BJ (cell line): Measurements from ENCODE around the gene HOXD10. TPM values are rescaled to one million over a fixed set of nuclear protein-coding genes. Genes with fewer than 3 reads are reported as not detected.
A peak's percentile ranks its signal among the peaks of the same experiment; 100 is the strongest.

Source experiments
- CTCF ChIA-PET: fragments of 350-600 bp; formaldehyde crosslinking; extraction: SDS; loops from one replicate; lab custom pipeline; 2021; ENCODE audit warnings: antibody characterized with exemption, inconsistent platforms; lab: Yijun Ruan, JAX
- POLR2A ChIA-PET: fragments of 300-600 bp; sonication (Branson Sonifier 250); formaldehyde crosslinking; extraction: SDS; loops from one replicate; lab custom pipeline; 2021; ENCODE audit warnings: antibody characterized with exemption; lab: Charles Lee
- DNase-seq: peaks from one replicate; pipeline ENCODE4 v3.0.0-alpha.2; 2011; ENCODE audit warnings: low read depth
- H3K27me3 ChIP-seq: 2 replicates; pipeline ENCODE4 v1.6.0; 2011; ENCODE audit warnings: low read length; ENCODE audit not compliant: control insufficient read depth, insufficient read depth
- H3K36me3 ChIP-seq: 2 replicates; pipeline ENCODE4 v1.5.1; 2011; ENCODE audit warnings: low read length; ENCODE audit not compliant: control insufficient read depth, insufficient read depth
- H3K4me3 ChIP-seq: 2 replicates; pipeline ENCODE4 v1.5.1; 2011; ENCODE audit warnings: low read depth, mild to moderate bottlenecking, control low read depth, low read length
- polyA plus RNA-seq: library from polyadenylated mRNA; depleted of rRNA; stranded (reverse); fragments of >200 nt; gene quantifications from 2 replicates; pipeline ENCODE4 v1.2.3, GENCODE V29; 2011
- TF ChIP-seq, protein P1 (sequence below): IDR thresholded peaks from 2 replicates; pipeline ENCODE4 v1.5.1; 2011; ENCODE audit warnings: low read depth, mild to moderate bottlenecking, control low read depth, inconsistent platforms, low read length, moderate library complexity; ENCODE audit not compliant: insufficient read depth

HOXD10 gene
- polyA plus RNA-seq, 1 experiment, result 11.0 TPM

DNA sequence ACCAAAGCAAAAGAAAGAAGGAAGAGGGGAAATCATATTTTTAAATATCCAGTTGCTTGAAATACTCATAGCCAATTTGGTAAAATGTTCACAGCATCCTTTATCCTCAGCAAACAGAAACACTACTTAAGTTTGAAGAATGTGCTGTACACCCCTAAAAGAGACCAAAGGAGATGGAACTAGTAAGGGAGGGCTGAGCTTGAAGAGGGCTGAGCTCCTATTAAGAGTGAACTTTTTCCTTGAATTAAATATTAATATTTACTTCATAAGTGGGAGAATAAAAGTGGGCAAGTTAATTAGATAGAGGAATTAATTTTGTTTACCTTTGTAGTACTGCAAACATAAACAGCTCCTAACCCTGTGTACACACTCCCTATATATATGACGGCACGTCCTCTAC lies 39.8 kb upstream of the HOXD10 start:
- CTCF ChIA-PET, result interaction anchor here (0.7 to 1.0 kb wide), 2 partner anchors 333 to 662 kb away, joined by 3 read pairs; no protein-coding TSS in a partner anchor
- Histone ChIP-seq H3K4me3 (no peak overlapping the region), H3K36me3 (no peaks in the 10 kb centered on the region), H3K27me3 (peaks cover 28% of the 10 kb centered on the region)
- DNase-seq, result no peak
- POLR2A ChIA-PET, result no interaction called here
- TF ChIP-seq, protein P1, sequence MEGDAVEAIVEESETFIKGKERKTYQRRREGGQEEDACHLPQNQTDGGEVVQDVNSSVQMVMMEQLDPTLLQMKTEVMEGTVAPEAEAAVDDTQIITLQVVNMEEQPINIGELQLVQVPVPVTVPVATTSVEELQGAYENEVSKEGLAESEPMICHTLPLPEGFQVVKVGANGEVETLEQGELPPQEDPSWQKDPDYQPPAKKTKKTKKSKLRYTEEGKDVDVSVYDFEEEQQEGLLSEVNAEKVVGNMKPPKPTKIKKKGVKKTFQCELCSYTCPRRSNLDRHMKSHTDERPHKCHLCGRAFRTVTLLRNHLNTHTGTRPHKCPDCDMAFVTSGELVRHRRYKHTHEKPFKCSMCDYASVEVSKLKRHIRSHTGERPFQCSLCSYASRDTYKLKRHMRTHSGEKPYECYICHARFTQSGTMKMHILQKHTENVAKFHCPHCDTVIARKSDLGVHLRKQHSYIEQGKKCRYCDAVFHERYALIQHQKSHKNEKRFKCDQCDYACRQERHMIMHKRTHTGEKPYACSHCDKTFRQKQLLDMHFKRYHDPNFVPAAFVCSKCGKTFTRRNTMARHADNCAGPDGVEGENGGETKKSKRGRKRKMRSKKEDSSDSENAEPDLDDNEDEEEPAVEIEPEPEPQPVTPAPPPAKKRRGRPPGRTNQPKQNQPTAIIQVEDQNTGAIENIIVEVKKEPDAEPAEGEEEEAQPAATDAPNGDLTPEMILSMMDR, result no peak

DNA sequence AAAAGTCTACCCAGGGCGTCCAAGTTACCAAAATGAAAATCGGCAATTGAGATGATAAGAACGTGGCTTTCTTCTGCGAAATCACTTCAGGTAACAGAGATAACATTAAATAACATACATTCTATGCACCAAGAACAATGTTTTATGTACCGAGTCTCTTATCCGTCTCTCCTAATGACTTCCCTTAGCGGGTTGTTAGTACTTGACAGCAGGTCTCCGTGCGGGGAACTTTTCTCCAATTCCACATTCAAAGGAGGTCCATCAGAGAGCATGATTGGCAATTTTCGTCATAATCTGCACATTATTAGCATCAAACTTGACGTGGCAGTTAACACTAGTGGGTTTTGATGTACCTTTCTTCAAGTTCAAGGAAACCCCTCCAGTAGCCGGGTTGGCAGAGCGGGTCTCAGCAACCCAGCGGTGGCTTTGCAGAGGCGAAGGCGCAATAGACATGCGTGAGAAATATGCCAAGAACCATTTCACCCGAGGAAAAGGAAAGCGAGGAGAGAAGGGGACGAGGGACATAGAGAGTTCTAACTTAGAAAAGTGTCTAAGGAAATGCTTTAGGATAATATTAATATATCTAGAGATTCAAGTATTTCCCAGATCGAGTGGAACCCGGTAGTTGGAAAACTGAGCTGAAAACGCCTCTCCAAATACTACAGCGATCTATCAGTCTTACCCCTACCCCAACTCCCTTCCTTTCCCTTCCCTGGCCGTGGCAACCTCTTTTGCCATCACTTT lies 37.9 kb upstream of the HOXD10 start:
- CTCF ChIA-PET, result interaction anchor here (0.5 to 4.9 kb wide), 14 partner anchors 7 to 720 kb away, joined by 3 to 75 read pairs (median 4); no protein-coding TSS in a partner anchor

DNA sequence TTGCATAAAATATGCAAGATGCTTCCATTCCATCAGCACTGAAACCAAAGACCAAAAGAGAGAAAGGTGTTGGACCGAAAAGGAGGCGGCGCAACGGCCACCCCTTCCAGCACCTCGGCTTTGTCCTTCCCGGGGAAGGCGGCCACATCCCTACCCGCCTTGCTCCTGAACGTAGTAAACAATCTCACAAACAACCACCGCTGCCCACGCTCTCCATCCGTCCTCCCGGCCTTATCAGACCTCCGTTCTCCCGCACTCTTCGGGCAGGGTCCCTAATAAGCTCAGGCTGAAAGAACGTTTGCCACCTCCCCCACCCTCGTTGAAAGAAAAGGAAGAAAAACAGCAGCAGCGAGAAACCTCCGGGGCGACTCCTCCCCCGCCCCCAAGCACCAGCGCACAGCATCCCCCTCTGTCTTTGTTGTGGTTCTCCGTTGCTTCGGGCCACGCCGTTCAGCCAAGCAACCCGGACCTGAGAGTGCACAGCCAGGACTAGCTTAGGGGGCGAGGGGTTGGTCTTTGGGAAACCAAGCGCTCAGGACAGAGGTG lies 37.2 kb upstream of the HOXD10 start:
- no peaks in the 10 kb centered on the region for H3K36me3 ChIP-seq
- TF ChIP-seq, protein P1, result no peak
- no peak for DNase-seq
- CTCF ChIA-PET, result interaction anchor here (0.5 to 4.9 kb wide), 17 partner anchors 8 to 721 kb away, joined by 3 to 75 read pairs (median 4); no protein-coding TSS in a partner anchor
- H3K4me3 ChIP-seq, result peak overlapping the region; percentile 3; the same call in 1 of the 2 replicates
- POLR2A ChIA-PET, result no interaction called here
- peaks cover 50% of the 10 kb centered on the region for H3K27me3 ChIP-seq

More for the DNA sequence above, 37.9 kb upstream of the HOXD10 start:
- POLR2A ChIA-PET, result no interaction called here
- no peak for DNase-seq
- TF ChIP-seq, protein P1, result no peak
- Histone ChIP-seq H3K4me3 (no peak overlapping the region), H3K27me3 (peaks cover 46% of the 10 kb centered on the region), H3K36me3 (no peaks in the 10 kb centered on the region)

DNA sequence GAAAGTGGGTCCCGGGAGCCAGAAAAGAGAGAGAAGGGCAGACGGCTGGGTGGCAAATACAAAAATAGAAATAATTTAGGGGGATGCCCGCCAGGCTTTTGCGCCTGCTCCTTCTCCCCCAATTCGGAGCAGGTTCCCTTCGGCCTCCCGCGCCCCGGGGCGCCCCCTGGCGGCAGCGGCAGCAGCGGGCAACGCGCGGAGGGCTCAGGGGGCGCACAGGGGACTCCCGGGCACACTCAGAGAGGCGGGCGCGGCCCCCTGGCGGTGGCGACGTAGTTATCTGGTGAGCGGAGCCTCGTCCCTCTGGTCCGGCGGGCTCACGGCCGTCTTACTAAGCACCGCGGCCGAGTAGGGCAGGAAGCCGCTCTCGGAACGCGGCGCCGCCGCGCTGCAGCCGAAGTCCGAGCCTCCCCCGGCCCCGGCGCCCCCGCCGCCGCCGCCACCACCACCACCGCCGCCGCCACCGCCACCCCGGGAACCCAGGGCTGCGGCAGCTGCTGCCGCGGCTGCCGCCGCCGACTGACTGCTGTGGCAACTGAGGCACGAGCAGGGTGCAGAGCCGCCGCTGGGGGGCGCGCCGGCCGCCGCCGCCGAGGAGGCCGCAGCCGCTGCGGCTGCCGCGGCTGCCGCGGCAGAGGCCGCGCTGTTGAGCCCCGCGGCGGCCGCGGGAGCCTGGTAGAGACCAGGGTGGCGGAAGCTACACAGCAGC lies 36.6 kb upstream of the HOXD10 start:
- TF ChIP-seq, protein P1, result peak; percentile 63
- peak overlapping the region; percentile 23 for H3K4me3 ChIP-seq
- POLR2A ChIA-PET, result no interaction called here
- CTCF ChIA-PET, result interaction anchor here (0.6 to 4.9 kb wide), 22 partner anchors 9 to 721 kb away, joined by 3 to 75 read pairs (median 4); partner anchors contain the start of gene LNPK
- peaks cover 49% of the 10 kb centered on the region for H3K27me3 ChIP-seq
- H3K36me3 ChIP-seq, result no peaks in the 10 kb centered on the region
- DNase-seq, result no peak
